ENCODE data around the gene MROH9.
A peak's percentile ranks its signal among the peaks of the same experiment; 100 is the strongest.

Gene MROH9

DNA sequence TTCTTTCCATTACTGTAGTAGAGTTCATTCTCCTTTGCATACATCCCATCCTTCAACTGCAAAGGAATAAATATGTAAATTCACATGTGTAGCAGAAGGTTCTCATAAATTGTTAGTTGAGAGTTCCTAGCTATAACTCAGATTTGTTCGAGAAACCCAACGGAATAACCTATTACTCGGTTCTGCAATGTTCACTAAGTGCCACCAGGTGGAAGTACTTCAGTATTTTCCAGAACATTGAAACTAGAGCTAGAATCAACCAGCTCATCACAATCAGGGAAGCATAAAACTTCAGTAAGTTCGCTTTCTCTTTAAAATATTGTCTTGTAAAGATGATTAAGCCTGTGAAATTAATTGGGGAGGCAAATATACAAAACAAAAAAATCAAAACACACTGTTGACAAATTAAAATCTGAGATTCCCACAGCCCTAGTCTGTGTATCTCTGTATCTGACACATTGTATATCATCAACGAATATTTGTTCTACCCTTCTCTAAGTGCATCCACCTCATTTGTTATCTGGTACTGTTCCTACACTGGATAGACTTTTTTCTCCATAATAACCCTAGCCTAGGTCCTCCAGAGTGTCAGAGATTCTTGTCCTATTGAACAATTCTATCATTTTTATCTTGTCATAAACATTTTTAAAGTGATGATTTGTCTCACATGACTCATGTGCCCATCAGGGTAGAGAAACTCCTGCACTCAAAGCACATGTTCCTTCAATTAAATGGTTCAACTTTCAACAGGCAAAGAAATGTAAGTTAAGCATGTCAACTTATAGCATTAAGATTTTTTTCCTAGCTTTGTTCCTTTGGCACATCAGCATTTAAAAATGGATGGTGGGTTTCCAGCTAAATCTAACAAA is 31.9 kb downstream of the MROH9 start:
- peak; percentile 97 for FAIRE-seq

DNA sequence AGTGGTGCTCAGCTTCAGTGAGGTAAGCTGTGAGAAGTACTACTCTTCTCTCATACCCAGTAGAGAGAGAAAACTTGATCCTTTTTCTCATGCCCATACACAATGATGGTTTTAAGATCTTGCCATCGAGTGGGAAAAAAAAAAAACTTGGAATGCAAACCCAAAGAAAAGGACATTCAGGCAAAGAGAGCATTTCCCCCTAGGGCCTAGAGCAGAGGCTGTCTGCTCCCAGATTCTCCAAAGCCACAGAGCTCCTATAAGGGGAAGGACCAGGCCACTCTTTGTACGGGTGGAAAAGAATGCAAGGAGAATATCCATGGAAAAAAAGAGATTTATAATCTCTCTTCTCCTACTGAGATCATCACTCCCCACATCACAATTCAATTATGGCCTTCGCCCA is 34.9 kb downstream of the MROH9 start:
- FAIRE-seq, result no peak

DNA sequence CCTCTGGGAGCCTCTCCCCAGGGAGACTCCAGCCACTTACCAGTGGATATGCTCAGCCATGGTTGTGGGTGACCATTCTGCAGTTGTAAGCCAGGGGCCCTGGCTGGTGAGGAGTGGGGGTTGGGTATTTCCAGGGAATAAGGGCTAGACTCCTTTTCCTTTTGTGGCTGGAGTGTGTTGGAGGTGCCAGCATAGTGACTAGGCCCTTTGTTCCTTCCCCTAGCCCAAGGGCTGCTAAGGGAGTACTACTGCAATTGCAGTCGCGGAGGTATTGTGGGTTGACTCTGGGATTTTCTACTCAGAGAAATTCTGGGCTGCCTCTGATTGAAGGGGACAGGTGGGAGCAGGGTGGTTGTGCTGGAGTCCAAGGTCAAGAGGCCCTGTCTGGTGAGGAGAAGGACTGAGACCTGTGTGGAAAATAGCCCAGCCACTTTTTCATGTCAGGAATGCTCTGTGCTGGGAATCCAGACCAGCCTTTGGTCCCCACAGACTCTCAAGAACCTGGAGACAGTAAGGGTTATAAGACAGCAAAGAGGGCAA is 43.1 kb downstream of the MROH9 start:
- no peak for FAIRE-seq

DNA sequence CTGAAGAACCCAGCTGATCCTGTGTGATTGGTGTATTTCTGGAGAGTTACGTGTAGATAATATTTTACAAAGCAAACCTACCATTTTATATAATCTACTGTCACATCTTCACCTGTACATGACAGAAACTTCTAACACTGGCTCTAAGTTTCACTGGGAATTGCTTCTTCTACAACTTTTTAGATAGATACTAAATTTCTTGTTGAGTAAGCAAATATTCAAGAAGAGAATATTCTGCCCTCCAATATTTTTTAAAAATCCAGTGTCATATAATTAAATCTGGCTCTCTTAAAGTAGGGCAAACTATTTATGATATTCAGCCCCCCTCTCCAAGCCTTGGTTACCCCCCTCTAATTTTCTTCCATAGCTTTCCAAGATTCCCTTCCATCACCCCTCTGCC is 50.1 kb downstream of the MROH9 start:
- FAIRE-seq, result no peak

DNA sequence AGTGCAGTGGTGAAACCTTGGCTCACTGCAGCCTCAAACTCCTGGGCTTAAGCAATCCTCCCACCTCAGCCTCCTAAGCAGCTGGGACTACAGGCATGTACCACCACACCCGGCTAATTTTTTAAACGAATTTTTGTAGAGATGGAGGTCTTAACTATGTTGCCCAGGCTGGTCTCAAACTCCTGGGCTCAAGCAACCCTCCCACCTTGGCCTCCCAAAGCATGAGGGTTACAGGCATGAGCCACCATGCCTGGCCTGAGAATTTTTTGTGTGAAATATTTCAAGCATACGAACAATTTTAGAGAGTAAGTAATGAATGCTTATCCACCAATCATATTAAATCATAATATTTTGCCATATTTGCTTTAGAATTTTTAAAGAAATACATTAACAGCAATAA is 51.6 kb downstream of the MROH9 start:
- FAIRE-seq, result no peak

DNA sequence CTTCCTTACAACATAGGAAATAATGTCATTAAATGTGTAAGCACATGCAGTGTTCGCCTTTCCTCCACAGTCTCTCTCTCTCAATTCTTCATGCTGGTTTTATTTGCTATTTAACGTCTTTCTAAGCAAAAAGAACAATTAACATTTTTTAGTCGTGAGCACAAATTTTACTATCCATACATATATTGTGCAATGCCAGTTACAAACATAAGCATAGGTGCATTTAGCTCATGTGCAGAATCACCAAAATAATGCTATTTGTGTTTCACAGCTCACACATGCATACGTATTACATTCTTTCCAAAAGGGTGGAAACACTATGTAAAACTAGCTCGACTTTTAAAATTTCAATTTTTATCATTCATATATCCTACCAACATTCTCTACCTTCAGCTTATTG is 52.1 kb downstream of the MROH9 start:
- no peak for FAIRE-seq

DNA sequence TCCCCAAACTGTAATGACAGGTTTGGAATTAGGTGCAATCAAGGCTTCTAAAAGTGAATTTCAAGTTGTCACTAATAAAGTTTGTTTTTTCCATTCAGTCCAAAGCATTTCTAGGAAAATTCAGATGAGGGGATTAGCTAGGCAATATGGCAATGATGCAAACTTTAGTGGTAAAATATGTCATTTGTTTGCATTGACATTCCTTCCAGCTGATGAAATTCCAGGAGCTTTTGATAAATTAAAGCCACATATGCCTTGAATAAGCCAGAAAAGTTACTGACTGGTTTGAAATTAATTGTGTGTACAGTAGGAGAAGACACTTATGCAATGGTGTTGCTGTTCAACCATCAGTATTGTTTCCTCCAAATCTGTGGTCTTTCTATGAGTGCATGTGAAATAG is 57.8 kb downstream of the MROH9 start:
- no peak for FAIRE-seq

DNA sequence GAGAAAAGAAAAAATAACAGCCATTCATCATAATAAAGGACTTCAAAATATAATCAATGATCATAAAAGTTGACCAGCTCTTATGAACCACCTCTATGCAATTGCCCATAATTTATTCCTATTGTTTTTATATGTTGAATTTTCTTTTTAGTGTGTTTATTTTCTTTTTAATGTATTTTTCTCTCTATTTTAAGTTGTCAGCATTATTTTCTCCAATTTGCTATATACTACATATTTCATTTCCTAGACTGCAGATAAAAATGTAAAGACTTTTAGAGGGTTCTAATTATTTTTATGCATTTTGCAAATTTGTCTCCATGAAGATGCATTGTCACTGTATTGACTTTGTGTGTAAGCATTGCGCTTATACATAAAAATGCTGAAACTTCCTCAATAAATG is 58.4 kb downstream of the MROH9 start:
- no peak for FAIRE-seq

DNA sequence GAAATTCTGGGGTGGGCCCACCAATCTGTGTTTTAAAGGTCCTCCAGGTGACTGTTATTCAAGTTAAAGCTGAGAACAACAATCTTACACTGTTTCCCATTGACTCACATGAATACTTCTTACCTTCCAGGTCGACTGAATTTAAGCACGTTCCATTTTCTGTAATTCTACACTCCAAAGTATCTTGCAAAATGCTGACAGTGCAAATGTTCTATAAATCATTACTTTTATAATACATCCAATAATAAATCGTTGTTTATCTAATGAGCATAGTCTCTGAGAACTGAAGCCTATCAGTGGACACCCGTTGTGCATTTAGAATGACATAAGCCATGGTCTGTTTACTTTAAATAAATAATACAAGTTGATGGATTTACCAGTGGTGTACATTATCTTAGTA is 79.5 kb downstream of the MROH9 start:
- FAIRE-seq, result no peak

DNA sequence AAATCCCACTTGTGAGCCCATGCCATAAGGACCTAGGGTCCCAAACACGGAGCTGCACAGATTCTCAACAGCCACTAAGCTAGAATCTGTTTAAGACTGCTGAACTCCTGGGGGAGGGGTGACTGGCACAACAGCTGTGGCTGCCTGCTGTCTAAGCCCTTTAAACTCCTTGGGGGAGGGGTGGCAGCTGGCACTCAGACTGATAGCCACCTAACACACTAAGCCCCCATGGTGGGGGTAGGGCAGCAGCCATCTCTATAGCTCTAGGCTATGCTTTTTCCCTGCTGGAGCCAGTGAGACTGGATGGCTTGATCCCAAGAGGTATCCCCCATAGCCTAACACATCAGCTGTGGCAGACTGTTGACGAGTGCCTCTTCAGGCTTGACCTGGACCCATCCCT is 82.1 kb downstream of the MROH9 start:
- no peak for FAIRE-seq

DNA sequence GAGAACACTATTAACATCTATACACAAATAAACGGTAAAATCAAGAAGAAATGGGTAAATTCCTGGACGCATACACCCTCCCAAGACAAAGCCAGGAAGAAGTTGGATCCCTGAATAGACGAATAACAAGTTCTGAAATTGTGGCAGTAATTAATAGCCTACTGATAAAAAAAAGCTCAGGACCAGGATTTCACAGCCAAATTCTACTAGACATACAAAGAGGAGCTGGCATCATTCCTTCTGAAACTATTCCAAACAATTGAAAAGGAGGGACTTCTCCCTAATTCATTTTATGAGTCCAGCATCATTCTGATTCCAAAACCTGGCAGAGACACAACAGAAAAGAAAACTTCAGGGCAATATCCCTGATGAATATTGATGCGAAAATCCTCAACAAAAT is 84.6 kb downstream of the MROH9 start:
- no peak for FAIRE-seq

DNA sequence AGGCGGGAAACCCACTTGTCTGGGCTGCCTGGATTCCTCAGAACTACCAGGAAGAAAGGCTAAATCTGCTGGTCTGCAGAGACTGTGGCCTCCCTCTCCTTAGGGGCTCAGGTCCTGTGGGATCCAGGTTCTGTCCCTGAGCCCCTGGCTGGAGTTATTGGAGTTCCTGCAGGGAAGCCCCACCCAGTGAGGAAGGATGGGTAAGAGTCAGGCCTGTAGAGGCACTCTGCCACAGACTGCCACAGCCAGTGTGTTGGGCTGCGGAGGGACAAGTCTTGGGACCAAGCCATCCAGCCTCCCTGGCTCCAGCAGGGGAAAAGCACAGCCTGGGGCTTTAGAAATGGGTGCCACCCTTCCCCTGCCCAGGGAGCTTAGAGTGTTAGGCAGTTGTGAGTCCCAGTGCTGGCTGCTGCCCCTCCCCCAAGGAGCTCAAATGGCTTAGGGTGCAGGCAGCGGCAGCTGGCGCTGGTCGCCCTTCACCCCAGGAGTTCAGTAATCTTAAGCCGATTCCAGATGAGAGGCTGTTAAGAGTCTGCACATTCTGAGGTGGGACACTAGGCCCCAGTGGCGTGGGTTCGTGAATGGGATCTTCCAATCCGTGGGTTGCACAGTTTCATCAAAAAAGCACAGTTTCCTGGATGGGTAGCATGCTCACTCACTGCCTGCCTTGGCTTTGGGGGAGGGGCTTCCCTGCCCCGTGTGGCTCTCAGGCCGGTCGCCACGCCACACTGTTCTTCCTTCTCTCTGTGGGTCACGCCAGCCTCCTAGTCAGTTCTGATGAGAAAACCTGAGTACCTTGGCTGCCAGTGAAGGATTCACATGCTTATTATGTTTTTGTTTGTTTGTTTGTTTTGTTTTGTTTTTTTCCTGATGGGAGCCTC is 97.7 kb downstream of the MROH9 start:
- FAIRE-seq, result no peak

DNA sequence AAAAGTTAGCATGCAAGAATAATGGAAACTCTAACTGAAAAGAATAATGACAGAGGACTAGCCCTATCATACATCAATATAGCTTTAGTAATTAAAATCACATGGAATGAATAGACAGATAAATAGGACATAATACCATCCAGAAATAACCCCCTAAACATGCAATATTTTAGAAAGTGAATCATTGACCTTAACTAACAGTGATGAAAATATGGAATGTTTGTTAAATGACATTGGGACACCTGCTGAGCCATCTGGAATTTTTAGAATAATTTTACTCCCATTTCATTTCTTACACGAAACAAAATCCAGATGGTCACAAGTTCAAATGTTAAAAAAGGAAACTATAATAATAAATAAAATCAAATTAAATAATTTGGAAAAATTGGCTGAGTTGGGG is 102.3 kb downstream of the MROH9 start:
- no peak for FAIRE-seq

DNA sequence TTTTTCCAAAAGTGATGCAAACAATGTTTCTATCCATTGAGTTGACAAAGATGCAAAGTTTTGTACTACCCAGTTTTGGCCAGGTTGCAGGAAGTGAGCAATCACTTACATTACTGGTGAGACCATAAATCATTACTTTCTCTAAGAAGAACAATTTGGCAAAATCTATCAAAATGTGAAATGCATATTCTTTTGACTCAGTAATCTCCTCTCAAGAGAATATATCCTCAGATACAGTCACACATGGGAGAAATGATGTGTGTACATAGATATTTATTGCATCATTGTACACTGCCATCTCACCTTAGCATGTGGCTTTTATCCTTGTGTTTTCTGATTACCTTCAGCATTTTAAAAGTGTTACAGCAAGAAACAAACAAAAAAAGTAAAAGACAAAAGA is 103.0 kb downstream of the MROH9 start:
- no peak for FAIRE-seq

DNA sequence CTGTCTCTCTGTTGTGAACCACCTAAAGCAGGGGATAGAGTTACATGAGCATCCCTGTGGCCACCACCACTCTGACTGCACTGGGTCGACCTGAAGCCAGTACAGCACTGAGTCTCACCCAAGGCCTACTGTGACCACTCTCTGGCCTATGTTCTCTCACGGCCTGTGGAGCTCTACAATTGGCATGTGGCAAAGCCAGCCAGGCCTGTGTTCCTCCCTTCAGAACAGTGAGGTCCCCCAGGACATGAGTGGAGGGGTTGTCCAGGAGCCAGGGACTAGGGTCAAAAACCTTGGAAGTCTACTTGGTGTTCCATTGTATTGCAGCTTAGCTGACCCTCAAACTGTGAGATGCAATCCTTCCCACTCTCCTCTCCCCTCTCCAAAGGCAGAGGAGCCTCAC is 112.7 kb downstream of the MROH9 start:
- FAIRE-seq, result no peak

DNA sequence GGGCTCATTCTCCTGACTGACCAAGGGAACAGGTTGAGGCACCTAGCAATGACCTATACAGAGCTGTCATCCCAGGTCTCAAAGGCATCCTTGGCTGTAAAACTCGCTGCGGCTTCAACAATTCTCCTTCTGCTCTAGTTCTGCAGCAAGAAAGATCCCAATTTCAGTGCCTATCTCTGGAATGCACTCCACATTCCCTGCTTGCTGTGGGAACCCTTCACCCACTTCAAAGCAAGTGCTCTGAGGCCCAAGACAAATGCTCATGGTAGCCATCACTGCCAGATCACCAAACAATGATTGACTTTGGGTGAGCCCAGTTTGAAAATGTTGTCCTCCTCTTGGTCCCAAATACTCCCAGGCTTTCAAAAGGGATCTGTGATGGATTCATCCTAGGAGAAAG is 117.6 kb downstream of the MROH9 start:
- FAIRE-seq, result no peak

DNA sequence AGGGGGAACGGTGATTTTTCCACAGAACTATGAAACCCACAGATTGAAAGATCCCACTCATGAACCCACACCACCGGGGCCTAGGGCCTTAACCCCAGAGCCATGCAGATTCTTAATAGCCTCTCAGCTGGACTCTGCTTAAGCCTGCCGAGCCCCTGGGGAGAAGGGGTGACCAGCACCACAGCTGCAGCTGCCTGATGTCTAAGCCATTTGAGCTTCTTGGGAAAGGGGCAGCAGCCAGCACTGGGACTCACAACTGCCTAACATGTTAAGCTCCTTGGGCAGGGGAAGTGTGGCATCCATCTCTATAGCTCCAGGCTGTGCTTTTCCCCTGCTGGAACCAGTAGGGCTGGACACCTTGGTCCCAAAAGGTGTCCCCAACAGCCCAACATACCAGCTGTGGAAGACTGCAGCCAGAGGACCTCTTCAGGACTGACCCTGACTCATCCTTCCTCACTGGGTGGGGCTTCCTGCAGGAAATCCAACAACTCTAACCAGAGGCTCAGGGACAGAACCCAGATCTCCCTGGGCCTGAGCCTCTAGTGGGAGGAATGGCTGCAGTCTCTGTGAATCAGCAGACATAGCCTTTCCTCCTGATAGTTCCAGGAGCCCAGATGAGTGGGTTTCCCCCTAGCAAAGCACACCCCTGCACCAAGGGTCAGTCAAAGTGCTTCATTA is 120.8 kb downstream of the MROH9 start:
- no peak for FAIRE-seq

DNA sequence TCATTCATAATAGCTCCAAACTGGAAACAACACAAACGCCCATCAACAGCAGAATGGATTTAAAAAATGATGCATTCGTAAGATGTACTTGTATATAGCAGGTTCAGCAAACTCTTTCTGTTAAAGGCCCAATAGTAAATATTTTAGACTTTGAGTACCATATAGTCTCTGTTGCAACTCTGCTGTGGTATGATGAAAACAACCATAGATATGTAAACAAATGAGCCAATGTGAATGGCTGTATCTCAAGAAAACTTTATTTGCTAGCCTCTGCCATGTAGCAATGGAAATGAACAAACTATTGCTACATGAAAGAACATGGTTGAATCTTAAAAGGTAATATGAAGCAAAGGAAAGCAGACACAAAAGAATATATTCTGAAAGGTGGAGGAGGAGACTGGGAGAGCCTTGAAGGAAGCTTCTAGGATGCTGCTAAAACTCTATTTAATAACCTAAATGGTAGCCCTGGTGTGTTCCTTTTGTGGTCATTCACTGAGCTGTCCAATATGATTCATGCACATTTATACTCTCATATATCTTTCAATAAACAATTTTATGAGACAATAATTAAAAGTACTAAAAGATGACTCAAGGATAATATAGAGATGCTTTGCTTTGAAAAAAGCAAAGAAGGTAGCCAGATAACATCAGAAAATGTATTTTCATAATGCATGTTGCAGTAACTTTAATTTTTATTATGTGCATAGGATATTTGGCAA is 126.2 kb downstream of the MROH9 start:
- no peak for FAIRE-seq

DNA sequence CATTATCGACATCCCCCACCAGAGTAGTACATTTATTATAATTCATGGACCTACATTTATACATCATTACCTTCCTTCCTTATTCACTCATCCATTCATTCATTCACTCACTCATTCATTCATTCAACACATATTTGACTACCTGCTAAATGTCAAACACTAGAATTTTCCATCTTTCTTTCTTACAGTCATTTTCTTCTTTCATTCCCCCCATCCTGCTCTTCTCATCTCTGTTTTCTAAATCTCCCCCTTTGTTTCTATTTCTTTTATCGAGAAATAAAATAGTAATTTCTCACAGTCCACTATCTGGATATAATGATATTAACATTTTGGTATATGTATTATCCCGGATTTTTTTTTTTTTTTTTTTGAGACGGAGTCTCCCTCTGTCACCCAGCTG is 127.6 kb downstream of the MROH9 start:
- FAIRE-seq, result no peak

DNA sequence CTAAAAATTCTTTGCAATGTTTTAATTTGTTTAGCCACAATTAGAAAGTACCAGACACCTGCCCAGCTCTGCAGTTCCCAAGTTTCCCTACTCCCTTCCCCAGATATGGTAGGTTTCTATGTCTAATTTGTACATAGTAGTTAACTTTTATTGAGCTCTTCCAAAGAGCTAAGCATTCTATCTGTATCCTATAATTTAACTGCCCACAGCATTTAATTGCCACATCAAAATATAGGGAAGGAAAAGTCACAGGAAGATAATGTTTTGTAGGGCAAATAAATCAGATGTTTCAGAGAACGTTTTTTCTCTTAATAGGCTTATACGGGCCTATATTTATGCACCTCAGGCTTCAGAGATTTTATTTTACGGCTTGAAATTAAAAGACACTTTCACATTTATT is 139.7 kb downstream of the MROH9 start:
- FAIRE-seq, result no peak

DNA sequence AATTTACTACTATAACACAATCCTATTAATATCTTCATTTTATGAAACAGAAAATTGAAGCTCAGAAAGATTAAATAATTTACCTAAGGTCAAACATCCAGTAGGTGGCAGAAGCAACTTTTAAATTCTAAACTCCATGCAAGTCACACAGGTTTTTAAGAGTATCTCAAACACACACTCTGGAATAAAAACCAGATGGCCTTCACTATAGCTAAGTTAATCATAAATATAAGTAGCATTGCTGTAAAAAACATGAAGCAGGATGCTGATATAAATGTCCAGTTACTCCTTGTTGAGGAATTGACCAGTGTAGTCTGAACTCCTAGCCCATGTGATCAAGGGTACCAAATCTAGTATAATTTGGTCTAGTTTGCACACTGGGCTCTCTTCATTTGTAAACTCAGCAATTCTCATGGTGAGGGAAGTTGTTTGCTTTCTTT is 146.0 kb downstream of the MROH9 start:
- peak; percentile 98 for FAIRE-seq

DNA sequence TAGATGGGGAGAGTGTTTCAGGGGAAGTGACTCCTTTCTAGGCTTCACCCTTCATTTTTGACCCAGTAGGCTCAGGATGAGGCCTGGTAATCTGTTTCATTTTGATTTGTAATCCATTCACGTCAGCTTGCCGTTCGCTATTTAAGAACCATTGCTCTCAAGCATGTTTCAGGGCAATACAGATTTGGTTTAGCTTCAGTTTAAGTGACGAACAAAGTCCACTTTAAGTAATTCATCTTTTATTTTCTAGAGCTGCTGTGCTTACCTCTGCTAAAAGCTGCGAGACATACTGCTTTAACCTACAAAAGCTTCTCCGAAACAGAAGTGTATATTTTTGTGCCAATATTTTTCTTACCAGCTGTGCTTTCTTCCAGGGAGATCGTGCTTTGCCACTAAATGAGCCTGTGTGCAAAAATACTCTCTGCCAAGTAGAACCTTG is 146.4 kb downstream of the MROH9 start:
- no peak for FAIRE-seq

DNA sequence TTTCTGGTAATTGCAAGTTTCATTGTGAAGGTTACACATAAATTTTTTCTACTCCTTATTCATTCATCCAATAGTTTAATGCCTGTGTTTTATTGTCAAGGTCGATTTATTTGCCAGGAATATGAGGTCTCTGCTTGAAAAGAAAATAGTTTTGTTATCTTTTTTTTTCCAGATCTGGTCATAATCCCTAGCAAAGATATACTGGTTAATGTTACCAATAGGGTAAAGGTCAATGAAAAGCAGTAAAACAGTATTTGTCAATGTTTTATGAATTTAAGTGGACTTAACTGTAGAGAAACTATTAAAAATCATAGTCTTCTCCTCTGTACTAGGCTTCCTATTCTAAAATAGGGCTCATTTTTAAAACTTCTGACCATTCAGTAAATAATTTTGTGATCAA is 147.3 kb downstream of the MROH9 start:
- no peak for FAIRE-seq
